ENCODE data around the gene ADAMTS4.

The ADAMTS4 gene

GRCh38 chr1:161225534-161226319, 26.9 kb upstream of the ADAMTS4 start, which contains the start of gene TOMM40L:
TSS of gene TOMM40L (plus strand) at chr1:161226060. CDS start at chr1:161226490, 430 bp downstream.
- H3K27ac ChIP-seq = peak within 1 kb of the TSS; percentile 84
- TF ChIP-seq ZFX (IDR thresholded peaks at IDR 0.05; ENCODE audit: borderline replicate concordance) (no peak), CTCF (IDR thresholded peaks at IDR 0.05) (peak; percentile 90)

GRCh38 chr1:161225178-161225533, 26.3 kb upstream of the ADAMTS4 start:
- TF ChIP-seq ZFX (IDR thresholded peaks at IDR 0.05; ENCODE audit: borderline replicate concordance) = no peak
- TF ChIP-seq CTCF (IDR thresholded peaks at IDR 0.05) = no peak
- H3K27ac ChIP-seq = peak overlapping the region; percentile 84

- H3K27ac ChIP-seq = peak overlapping the region; percentile 84; the same call in 1 of the 2 replicates
These were observed 25.8 kb upstream of the ADAMTS4 start for GRCh38 chr1:161224695-161225087.

GRCh38 chr1:161223805-161224694, 25.2 kb upstream of the ADAMTS4 start:
- TF ChIP-seq CTCF (IDR thresholded peaks at IDR 0.05) (no peak), ZFX (IDR thresholded peaks at IDR 0.05; ENCODE audit: borderline replicate concordance) (no peak)
- H3K27ac ChIP-seq = no peak overlapping the region

- TF ChIP-seq CTCF (IDR thresholded peaks at IDR 0.05) (no peak), ZFX (IDR thresholded peaks at IDR 0.05; ENCODE audit: borderline replicate concordance) (no peak)
- no peak overlapping the region for H3K27ac ChIP-seq
These were observed 23.5 kb upstream of the ADAMTS4 start for GRCh38 chr1:161222175-161223019.

- no peak for TF ChIP-seq ZFX (IDR thresholded peaks at IDR 0.05; ENCODE audit: borderline replicate concordance)
- no peak for TF ChIP-seq CTCF (IDR thresholded peaks at IDR 0.05)
- H3K27ac ChIP-seq = no peak overlapping the region
These were observed 21.1 kb upstream of the ADAMTS4 start for GRCh38 chr1:161220002-161220401.

Measured in 22Rv1 (cell line).